ENCODE results near the gene SLC9A5.

GRCh38 chr16:67269766-67270165 lies 21.0 kb downstream of the SLC9A5 start:
- TF ChIP-seq CTCF (IDR thresholded peaks at IDR 0.05; ENCODE audit: low read depth, low read length) (no peak), EZH2phosphoT487 (IDR thresholded peaks at IDR 0.05; ENCODE audit: low read depth) (no peak)
